ENCODE measurements around the gene ADAMTS12. TPM values are rescaled to one million over a fixed set of nuclear protein-coding genes. Genes with fewer than 3 reads are reported as not detected.

ADAMTS12 gene
- polyA plus RNA-seq, 1 of the 3 experiments (the other 2 are of a cell fraction) = 2.5 TPM

DNA sequence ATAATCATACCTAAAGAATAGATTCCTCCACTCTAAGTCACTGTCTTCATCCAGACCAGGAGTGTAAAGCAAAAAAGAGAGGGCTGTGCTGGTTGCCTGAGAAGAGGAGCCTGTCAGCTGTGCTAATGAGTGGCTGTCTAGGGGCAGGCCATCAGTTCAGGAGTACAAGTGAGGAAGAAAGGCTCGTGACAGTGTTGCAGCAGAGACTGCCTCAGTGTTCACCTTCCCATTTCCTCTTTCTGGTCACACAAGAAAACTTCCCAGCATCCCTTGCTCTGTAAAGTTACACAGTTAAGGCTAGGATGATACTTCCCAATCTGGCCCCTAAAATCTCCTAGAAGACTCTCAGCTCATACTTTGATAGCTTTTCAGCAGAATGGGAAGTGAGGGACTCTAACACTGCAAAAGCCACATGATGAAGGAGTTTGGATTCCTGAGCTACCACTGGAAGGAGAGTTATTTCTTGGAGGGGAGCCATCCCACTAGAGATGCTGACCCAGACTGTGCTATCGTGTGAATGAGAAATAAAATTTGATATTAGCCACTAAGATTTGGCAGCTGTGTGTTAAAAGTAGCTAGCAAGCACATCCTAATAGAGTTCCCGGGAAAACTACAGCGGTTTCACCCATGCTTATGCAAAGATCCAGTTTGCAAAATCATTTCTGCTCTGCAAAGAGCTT lies 67.1 kb downstream of the ADAMTS12 start:
- Histone ChIP-seq H3K4me1 (ENCODE audit: control insufficient read depth in 1 of 2, insufficient read depth in 2 of 2, low read depth in 1 of 2, low read length in 1 of 2) (no peaks in the 10 kb centered on the region), H2AFZ (ENCODE audit: low read depth) (no peak overlapping the region), H3K4me2 (no peak overlapping the region), H3K9me3 (no peaks in the 10 kb centered on the region), H3K4me3 (ENCODE audit: low read depth in 2 of 2, low read length in 1 of 2) (no peak overlapping the region), H4K20me1 (ENCODE audit: insufficient read depth) (no peaks in the 10 kb centered on the region), H3K79me2 (ENCODE audit: insufficient read depth) (no peaks in the 10 kb centered on the region), H3K36me3 (replicated peaks in 1 of 2; ENCODE audit: control insufficient read depth in 1 of 2, insufficient read depth in 2 of 2, low read length in 1 of 2) (no peaks in the 10 kb centered on the region), H3K27me3 (ENCODE audit: insufficient read depth) (no peaks in the 10 kb centered on the region; the same call in 1 of the 2 replicates), H3K27ac (ENCODE audit: low read depth in 2 of 2, low read length in 1 of 2) (no peak overlapping the region), H3F3A (replicated peaks; ENCODE audit: insufficient read depth) (no peaks in the 10 kb centered on the region), H3K9ac (no peak overlapping the region), H3K9me2 (no peaks in the 10 kb centered on the region)
- DNase-seq = no peak
- TF ChIP-seq SIN3A (IDR thresholded peaks at IDR 0.05; ENCODE audit: borderline replicate concordance, low read depth, low read length) = no peak
- TF ChIP-seq TCF12 (IDR thresholded peaks at IDR 0.05) = no peak
- TF ChIP-seq TAF1 (IDR thresholded peaks at IDR 0.05; ENCODE audit: borderline replicate concordance, low read depth, low read length) = no peak
- TF ChIP-seq, protein P1, sequence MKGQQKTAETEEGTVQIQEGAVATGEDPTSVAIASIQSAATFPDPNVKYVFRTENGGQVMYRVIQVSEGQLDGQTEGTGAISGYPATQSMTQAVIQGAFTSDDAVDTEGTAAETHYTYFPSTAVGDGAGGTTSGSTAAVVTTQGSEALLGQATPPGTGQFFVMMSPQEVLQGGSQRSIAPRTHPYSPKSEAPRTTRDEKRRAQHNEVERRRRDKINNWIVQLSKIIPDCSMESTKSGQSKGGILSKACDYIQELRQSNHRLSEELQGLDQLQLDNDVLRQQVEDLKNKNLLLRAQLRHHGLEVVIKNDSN (IDR thresholded peaks at IDR 0.05; ENCODE audit: borderline replicate concordance, low read depth) = no peak
- TF ChIP-seq TEAD4 (IDR thresholded peaks at IDR 0.05; ENCODE audit: borderline replicate concordance, insufficient read depth) = no peak
- TF ChIP-seq, protein P2, sequence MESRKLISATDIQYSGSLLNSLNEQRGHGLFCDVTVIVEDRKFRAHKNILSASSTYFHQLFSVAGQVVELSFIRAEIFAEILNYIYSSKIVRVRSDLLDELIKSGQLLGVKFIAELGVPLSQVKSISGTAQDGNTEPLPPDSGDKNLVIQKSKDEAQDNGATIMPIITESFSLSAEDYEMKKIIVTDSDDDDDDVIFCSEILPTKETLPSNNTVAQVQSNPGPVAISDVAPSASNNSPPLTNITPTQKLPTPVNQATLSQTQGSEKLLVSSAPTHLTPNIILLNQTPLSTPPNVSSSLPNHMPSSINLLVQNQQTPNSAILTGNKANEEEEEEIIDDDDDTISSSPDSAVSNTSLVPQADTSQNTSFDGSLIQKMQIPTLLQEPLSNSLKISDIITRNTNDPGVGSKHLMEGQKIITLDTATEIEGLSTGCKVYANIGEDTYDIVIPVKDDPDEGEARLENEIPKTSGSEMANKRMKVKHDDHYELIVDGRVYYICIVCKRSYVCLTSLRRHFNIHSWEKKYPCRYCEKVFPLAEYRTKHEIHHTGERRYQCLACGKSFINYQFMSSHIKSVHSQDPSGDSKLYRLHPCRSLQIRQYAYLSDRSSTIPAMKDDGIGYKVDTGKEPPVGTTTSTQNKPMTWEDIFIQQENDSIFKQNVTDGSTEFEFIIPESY (IDR thresholded peaks at IDR 0.05; ENCODE audit: borderline replicate concordance, low read depth) = no peak
- ChIA-PET POLR2A (no interaction called here), CTCF (no interaction called here)
- 49% methylated on average over 4 of the region's 4 CpGs for WGBS (ENCODE audit: low lambda C conversion rate)

DNA sequence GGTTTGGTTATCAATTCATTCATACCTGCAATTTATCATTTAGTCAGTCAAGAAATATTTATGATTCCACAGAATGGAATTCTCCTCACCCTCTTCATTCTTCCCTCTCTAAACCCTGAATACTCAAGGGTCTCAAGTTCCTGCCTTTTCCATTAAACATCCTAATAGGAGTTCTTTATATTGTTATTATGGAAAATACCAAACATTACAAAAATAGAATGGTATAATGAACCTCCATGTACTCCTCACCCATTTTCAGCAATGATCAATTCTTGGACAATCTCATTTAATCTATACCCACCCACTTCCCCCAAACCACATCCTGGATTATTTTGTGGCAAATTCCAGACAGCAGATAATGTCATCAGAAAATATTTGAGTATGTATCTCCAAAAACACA lies 74.5 kb downstream of the ADAMTS12 start:
- Histone ChIP-seq H3K79me2 (ENCODE audit: insufficient read depth) (no peaks in the 10 kb centered on the region), H3K27ac (ENCODE audit: low read depth in 2 of 2, low read length in 1 of 2) (no peak overlapping the region), H3K9ac (no peak overlapping the region), H2AFZ (ENCODE audit: low read depth) (no peak overlapping the region), H3K4me3 (ENCODE audit: low read depth in 2 of 2, low read length in 1 of 2) (no peak overlapping the region), H3K27me3 (ENCODE audit: insufficient read depth) (no peaks in the 10 kb centered on the region), H3K9me3 (no peaks in the 10 kb centered on the region), H4K20me1 (ENCODE audit: insufficient read depth) (no peaks in the 10 kb centered on the region), H3F3A (replicated peaks; ENCODE audit: insufficient read depth) (no peaks in the 10 kb centered on the region), H3K4me2 (no peak overlapping the region), H3K36me3 (replicated peaks in 1 of 2; ENCODE audit: control insufficient read depth in 1 of 2, insufficient read depth in 2 of 2, low read length in 1 of 2) (no peaks in the 10 kb centered on the region), H3K4me1 (ENCODE audit: control insufficient read depth in 1 of 2, insufficient read depth in 2 of 2, low read depth in 1 of 2, low read length in 1 of 2) (no peaks in the 10 kb centered on the region), H3K9me2 (no peaks in the 10 kb centered on the region)
- CTCF ChIA-PET = no interaction called here
- TF ChIP-seq POLR2AphosphoS5 (IDR thresholded peaks at IDR 0.05; ENCODE audit: low read depth, low read length) (no peak), FOXM1 (IDR thresholded peaks at IDR 0.05; ENCODE audit: low read depth) (no peak), EZH2phosphoT487 (IDR thresholded peaks at IDR 0.05; ENCODE audit: borderline replicate concordance, low read depth) (no peak), SIN3A (IDR thresholded peaks at IDR 0.05; ENCODE audit: borderline replicate concordance, low read depth, low read length) (no peak), NFIC (IDR thresholded peaks at IDR 0.05; ENCODE audit: borderline replicate concordance) (no peak), YY1 (IDR thresholded peaks at IDR 0.05; ENCODE audit: low read depth) (no peak), TCF12 (IDR thresholded peaks at IDR 0.05) (no peak)
- TF ChIP-seq, protein P2 (IDR thresholded peaks at IDR 0.05; ENCODE audit: borderline replicate concordance, low read depth) = no peak
- POLR2A ChIA-PET = no interaction called here
- DNase-seq = no peak

Measured in SK-N-SH (cell line).